ENCODE results near the gene SH3TC1.

The SH3TC1 gene

GRCh38 chr4:8217246-8217511 lies 18.1 kb downstream of the SH3TC1 start:
- no peak for DNase-seq

GRCh38 chr4:8217871-8218270 lies 18.8 kb downstream of the SH3TC1 start:
- DNase-seq: no peak

- DNase-seq: peak; percentile 25
Observed at GRCh38 chr4:8218371-8219031, 19.4 kb downstream of the SH3TC1 start.

GRCh38 chr4:8219236-8219635 lies 20.1 kb downstream of the SH3TC1 start:
- DNase-seq: no peak

GRCh38 chr4:8220661-8221450 lies 21.8 kb downstream of the SH3TC1 start:
- DNase-seq: no peak

- DNase-seq: no peak
Observed at GRCh38 chr4:8221476-8221875, 22.4 kb downstream of the SH3TC1 start.

- no peak for DNase-seq
Observed at GRCh38 chr4:8221985-8222384, 22.9 kb downstream of the SH3TC1 start.

GRCh38 chr4:8222609-8223388 lies 23.7 kb downstream of the SH3TC1 start:
- no peak for DNase-seq

- DNase-seq: no peak
Observed at GRCh38 chr4:8224267-8224974, 25.3 kb downstream of the SH3TC1 start.

GRCh38 chr4:8224975-8225625 lies 26.0 kb downstream of the SH3TC1 start:
- no peak for DNase-seq

GRCh38 chr4:8225706-8226443 lies 26.8 kb downstream of the SH3TC1 start:
- no peak for DNase-seq

GRCh38 chr4:8227201-8227770 lies 28.2 kb downstream of the SH3TC1 start:
- DNase-seq: no peak

- DNase-seq: no peak
Observed at GRCh38 chr4:8227771-8228318, 28.8 kb downstream of the SH3TC1 start.

GRCh38 chr4:8228319-8229250 lies 29.5 kb downstream of the SH3TC1 start:
- peak; percentile 92 for DNase-seq

GRCh38 chr4:8229331-8229975 lies 30.4 kb downstream of the SH3TC1 start:
- DNase-seq: no peak

GRCh38 chr4:8230033-8230432 lies 30.9 kb downstream of the SH3TC1 start:
- no peak for DNase-seq

GRCh38 chr4:8230891-8231290 lies 31.8 kb downstream of the SH3TC1 start:
- no peak for DNase-seq

- DNase-seq: no peak
Observed at GRCh38 chr4:8231551-8232049, 32.5 kb downstream of the SH3TC1 start.

- DNase-seq: no peak
Observed at GRCh38 chr4:8232748-8233147, 33.7 kb downstream of the SH3TC1 start.

Measured in DMS53 (cell line).